ENCODE data around the gene SYMPK. TPM values are rescaled to one million over a fixed set of nuclear protein-coding genes. Genes with fewer than 3 reads are reported as not detected.
"Not testable (repeated sequence)": the region's sequence is repeated elsewhere in the genome, so short reads cannot be mapped to it uniquely, and the experiment has no call there.

The SYMPK gene
- polyA plus RNA-seq, 3 donors: 59.7 to 76.5 (median 70.1) TPM

DNA sequence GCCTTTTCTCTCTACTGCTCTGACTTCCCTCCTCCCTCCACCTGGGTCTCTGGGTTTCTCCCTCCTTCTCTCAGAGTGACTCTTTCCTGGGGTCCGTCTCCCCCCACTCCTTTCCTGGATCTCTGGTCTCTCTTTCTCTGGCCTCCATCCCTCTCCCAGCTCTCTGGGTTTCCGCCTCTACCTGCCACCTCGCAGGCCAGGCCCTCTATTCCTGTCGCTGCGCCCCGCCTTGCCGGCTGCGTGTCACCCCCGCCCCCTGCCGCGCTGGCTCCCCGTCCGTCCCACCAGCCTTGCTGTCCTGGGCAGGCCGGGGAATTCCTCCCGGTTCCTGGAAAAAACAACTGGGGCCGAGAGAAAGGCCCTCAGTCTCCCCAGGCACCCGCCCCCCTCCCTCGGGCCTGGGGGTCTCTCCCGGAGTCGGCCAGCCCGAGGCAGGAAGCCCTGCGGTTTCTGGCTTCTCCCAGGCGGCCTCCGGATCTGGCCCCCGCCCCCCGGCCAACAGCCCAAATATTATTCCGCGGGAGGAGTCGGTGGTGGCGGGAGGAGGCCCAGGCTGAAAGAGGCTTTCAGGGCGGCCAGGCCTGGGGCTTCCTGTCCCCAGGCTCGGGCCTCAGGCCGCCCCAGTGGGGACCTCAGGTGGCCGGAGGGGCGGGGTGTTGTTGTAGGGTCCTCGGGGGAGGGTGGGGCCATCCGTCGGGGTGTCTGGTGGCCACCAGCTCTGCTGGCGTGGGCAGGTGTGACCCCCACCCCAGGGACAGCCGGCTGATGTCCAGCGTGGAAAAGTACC, 13.7 kb upstream of the SYMPK start:
- DNase-seq (ENCODE audit: extremely low read depth in 1 of 11, low read depth in 9 of 11, low spot score in 4 of 11): peak in 1 of 11 donors; percentile 43

DNA sequence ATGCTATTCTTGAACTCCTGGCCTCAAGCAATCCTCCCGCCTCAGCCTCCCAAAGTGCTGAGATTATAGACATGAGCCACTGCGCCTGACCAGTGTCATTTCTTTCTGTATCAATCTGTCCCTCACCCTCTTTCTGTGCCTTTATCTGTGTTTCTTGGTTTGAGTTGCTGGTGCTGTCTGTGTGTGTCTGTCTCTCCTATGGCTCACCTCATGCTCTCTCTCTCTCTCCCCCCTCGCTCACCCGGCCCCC, 13.1 kb upstream of the SYMPK start:
- DNase-seq (ENCODE audit: extremely low read depth in 1 of 11, low read depth in 9 of 11, low spot score in 4 of 11): no peak

DNA sequence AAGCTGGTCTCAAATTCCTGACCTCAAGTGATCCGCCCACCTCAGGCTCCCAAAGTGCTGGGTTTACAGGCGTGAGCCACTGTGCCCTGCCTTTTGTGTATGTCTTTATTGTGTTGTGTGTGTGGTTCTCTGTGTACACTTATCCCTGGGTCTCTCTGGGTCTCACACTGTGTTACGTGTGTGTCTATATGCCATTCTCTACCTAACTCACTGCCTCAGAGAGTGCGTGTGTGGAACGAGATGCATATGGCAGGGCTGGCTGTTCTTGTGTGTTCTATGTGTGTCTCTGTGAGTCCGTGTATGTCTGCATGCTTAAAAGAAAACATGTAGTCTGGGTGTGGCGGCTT, 11.6 kb upstream of the SYMPK start:
- DNase-seq (ENCODE audit: extremely low read depth in 1 of 11, low read depth in 9 of 11, low spot score in 4 of 11): no peak

DNA sequence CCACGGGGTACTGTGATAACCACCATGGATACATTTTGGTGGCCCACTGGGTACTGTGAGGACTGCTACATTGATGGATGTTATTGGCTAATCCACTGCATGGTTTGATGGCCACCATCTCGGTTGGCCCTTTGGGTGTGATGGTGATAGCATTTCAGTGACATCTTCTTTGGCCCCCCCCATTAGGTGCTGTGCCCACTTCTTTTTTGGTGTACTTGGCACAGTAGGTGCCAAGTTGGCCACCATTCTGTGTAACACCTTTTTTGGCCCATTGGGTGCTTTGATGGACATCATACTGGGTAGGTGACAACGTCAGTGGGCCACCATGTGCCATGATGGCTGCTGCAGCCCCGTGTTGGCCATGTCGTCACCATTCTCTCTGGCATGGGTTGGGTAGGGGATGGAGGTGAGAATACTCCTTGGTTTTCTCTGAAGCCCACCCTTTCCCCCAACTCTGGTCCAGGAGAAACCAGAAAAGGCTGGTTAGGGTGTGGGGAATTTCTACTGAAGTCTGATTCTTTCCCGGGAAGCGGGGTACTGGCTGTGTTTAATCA, 10.3 kb upstream of the SYMPK start:
- no peak for DNase-seq (ENCODE audit: extremely low read depth in 1 of 11, low read depth in 9 of 11, low spot score in 4 of 11)

DNA sequence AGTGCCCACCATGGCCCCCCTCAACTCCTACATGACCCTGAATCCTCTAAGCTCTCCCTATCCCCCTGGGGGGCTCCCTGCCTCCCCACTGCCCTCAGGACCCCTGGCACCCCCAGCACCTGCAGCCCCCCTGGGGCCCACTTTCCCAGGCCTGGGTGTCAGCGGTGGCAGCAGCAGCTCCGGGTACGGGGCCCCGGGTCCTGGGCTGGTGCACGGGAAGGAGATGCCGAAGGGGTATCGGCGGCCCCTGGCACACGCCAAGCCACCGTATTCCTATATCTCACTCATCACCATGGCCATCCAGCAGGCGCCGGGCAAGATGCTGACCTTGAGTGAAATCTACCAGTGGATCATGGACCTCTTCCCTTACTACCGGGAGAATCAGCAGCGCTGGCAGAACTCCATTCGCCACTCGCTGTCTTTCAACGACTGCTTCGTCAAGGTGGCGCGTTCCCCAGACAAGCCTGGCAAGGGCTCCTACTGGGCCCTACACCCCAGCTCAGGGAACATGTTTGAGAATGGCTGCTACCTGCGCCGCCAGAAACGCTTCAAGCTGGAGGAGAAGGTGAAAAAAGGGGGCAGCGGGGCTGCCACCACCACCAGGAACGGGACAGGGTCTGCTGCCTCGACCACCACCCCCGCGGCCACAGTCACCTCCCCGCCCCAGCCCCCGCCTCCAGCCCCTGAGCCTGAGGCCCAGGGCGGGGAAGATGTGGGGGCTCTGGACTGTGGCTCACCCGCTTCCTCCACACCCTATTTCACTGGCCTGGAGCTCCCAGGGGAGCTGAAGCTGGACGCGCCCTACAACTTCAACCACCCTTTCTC, 9.4 kb upstream of the SYMPK start:
- no peak for DNase-seq (ENCODE audit: extremely low read depth in 1 of 11, low read depth in 9 of 11, low spot score in 4 of 11)

DNA sequence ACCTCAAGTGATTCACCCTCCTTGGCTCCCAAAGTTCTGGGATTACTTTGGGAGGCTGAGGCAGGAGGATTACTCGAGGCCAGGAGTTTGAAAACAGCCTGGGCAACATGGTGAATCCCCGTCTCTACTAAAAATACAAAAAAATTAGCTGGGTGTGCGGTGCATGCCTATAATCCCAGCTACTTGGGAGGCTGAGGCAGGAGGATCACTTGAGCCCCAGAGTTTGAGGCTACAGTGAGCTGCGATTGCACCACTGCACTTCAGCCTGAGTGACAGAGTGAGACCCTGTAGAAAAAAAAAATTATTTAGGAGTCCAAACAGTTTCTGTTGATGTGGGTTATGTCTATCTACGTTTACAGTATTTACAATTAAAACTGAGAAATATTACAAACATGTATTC, 7.9 kb upstream of the SYMPK start:
- no peak for DNase-seq (ENCODE audit: extremely low read depth in 1 of 11, low read depth in 9 of 11, low spot score in 4 of 11)

DNA sequence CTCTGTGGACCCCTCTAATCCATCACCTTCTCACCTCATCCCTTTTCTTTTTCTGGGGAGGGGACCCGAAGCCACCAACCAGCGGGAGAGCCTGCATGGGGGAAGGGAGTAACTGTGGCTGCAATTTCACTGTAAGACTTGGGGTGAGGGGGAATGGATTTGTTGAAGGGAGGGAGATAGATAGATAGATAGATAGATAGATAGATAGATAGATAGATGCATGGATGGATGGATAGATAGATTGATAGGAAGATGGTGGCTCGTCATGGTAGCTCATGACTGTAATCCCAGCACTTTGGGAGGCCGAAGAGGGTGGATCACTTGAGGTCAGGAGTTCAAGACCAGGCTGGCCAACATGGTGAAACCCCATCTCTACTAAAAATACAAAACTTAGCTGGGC, 4.3 kb upstream of the SYMPK start:
- not testable (repeated sequence) for DNase-seq (ENCODE audit: extremely low read depth in 1 of 11, low read depth in 9 of 11, low spot score in 4 of 11)

DNA sequence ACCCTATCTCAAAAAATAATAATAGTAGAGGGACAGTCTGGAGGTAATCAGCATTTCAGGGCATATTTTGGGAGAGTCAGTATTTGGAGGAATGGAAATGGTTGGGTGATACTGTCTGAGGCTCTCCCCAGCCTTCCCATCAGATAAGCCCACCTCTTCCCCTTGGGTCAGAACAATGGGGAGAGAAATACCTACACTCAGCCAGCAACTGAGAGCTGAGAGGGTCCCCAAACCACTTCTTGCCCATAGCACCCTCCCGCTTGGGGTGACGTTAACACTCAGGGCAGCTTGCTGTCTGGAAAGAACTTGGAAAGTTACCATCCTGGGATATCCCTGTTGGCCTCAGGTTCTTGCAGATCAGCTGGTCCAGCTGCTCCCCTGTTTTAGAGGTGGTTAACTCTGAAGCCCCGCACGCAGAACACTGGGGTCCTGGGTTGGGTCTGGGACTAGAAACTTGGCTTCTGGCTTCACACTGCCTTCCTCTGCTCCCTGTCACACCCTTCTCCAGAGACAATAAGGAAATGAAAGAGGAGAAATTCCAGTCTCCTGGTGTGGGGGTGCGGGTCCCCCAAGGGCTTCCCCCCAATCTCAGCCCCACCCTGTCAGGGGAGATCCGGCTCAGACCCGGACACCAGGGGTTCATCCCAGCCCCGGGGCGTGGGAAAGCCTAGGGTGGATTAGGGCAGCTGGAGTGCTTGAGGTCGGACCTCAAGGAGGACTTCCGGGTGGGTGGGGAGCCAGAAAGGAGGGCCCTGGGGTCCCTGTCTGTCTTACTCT, 3.6 kb upstream of the SYMPK start:
- no peak for DNase-seq (ENCODE audit: extremely low read depth in 1 of 11, low read depth in 9 of 11, low spot score in 4 of 11)

DNA sequence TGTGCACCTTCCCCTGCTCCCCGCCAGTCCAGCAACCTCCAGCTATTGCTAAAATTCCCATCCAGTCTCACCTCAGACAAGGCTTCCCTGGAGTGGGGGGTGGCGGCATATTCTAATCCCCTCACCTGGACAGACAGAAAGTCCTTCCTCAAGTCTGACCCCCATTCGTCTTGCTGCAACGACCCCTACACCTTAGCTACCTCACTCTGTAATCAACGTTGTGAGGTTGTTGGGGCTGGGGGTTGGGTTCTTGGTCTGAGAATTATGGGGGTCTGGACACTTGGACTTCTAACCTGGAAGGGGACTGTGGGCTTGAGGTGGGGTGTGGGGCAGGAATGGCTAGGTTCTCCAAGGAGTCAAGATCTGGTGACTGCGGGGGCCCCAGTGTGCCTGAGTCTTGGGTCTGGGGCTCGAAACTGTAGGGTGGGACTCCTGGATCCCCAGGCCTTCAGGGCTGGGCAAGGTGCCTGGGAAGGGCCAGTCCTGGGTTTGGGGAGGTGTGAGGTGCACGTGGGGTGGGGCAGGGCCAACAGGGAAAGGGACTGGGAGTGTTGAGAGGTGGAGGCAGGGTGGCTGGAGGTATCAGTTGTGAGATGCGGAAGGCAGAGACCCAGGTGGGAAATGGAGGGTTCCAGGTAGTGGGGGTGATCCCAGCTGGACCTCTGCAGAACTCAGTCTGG, 2.5 kb upstream of the SYMPK start:
- DNase-seq (ENCODE audit: extremely low read depth in 1 of 11, low read depth in 9 of 11, low spot score in 4 of 11): no peak

DNA sequence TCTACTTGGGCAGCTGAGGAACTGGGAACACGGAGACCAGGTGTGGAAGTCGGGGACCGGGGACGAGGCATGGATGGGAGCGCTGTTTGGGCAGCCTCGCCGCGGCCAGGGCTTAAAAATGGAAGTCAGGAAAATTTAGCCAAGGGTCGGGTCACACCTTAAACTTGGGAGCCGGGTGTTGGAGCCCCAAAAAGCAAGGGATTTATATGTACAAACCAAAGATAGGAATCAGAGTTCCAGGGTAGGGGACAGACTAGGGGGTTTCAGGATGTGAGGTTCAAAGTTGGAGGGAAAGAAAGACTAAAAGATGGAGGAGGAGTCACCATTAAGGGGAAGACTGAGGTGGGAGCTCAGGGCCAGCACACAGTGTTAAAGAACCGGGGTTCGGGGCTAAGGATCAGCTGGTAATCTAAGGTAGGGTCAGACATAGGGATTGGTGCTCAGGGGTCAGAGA, 1.7 kb upstream of the SYMPK start:
- no peak for DNase-seq (ENCODE audit: extremely low read depth in 1 of 11, low read depth in 9 of 11, low spot score in 4 of 11)

DNA sequence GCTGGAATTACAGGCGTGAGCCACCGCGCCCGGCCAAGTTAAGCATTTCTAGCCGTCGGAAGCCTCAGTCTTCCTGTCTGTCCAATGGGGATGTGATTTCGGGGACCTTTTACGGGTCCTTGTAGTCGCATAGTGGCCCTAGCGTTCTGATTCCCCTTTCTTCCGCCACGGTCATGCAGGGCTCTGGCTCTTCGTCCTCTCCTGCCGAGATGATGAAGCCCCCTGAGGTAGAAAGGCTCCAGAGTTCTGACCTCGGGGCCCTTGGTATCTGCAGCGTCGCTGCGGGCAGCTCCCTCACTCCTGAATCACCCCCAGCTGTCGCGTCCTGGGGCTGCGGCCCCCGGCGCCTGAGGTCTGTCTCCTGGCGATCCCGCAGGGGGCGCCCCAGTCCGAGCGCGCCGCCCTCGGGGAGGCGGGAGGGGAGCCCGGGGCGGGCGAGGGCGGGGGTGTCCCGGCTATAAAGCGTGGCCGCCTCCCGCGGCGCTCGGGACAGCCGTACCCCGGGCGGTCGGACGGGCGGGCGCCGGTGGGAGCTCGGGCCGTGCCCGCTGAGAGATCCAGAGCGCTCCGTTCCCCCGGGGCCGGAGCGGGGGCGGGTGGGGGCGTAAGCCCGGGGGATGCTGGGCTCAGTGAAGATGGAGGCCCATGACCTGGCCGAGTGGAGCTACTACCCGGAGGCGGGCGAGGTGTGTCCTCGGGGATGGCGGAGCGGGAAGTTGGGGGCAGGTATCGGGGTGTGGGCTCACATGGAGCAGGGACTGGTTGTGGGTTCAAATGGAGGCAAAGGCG, 1.1 kb upstream of the SYMPK start, which contains the start of gene FOXA3:
FOXA3 (plus strand) TSS at position 487 of the 789 bp plus-strand sequence; CDS start at position 618, 131 bp downstream.
- DNase-seq (ENCODE audit: extremely low read depth in 1 of 11, low read depth in 9 of 11, low spot score in 4 of 11): no peak

DNA sequence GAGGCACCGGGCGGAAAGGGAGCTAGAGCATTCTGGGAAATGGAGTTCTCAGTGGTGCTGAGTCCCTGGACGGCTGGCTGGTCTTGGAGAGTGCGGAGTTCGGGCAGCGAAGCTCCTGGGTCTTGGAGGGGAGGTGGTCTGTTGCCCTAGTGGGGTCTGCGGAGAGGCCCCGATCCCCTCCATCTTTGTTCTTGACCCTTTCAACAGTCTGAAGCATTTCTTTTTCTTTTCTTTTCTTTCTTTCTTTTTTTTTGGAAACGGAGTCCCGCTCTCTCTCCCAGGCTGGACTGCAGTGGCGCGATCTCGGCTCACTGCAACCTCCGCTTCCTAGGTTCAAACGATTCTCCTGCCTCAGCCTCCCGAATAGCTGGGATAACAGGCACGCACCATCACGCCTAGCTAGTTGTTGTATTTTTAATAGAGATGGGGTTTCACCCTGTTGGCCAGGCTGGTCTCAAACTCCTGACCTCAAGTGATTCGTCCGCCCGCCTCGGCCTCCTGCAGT, 440 bp upstream of the SYMPK start:
- DNase-seq (ENCODE audit: extremely low read depth in 1 of 11, low read depth in 9 of 11, low spot score in 4 of 11): no peak

DNA sequence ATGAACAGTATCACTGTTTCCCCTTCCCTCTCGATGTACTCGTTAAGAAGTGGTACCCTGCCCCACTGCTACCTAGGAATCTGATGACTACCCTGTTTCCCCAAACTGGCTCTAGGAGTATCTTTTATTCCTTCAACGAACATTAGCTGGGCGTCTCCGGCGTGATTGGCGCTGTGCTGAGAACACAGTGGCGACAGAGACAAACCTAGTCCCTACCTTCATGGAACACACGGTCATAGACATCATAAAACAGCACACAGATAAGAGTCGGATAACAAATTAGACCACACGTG, 730 bp downstream of the SYMPK start:
- no peak for DNase-seq (ENCODE audit: extremely low read depth in 1 of 11, low read depth in 9 of 11, low spot score in 4 of 11)

DNA sequence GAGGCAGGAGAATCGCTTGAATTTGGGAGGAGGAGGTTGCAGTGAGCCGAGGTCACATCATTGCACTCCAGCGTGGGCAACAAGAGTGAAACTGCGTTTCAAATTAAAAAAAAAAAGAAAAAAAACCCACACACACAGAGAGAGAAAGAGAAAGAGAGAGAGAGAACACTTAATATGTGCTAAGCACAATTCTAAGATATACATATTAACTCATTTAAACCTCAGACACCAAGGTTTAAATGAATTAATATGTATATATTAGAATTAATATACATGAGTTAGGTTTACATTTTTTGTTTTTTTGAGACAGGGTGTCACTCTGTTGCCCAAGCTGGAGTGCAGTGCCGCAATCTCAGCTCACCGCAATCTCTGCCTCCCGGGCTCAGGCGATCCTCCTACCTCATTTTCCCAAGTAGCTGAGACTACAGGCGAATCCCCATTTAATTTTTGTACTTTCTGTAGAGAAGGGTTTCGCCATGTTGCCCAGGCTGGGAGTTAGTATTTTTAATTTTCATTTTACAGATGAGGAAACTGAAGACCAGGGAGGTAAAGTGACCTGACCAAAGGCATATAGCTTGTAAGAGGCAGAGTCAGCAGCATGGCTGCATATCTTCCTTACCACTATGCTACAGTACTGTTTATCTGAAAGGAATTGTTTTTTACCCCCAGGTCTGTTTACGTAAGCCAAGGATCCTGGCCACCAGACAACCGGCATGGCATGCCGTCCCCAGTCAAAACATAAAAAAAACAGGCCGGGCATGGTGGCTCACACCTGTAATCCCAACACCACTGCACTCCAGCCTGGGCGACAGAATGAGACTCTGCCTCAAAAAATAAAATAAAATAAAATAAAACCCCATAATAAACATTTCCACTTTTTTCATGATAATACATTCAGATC, 2.3 kb downstream of the SYMPK start:
- DNase-seq (ENCODE audit: extremely low read depth in 1 of 11, low read depth in 9 of 11, low spot score in 4 of 11): no peak

DNA sequence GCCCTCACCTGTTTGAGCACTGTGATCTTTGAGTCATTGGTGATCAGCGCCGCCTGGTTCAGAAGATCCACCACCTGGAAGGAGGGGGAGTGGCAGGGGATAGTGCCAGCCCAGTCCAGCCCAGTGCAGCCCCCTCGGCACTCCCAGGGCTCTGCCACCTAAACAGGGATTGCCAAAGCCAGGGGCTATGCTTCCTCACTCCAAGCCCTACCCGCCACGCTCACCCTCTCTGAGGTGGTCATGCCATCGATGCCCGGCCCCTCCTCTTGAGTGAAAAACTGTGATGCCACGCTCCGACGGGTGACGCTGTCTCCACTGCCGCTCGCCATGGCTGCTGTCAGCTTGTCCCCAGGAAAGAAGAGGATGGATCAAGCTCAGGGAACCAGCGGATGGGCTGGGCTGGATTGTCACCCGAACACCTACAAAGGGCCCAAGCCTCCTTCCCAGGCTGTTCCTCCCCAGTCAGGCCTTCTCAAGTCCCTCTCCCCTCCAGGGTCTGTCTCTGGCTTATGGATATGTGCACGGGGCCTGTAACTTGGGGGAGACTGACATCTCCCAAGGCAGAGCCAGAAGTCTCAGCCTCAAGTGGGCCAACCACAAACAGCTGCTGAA, 8.7 kb downstream of the SYMPK start:
- no peak for DNase-seq (ENCODE audit: extremely low read depth in 1 of 11, low read depth in 9 of 11, low spot score in 4 of 11)

DNA sequence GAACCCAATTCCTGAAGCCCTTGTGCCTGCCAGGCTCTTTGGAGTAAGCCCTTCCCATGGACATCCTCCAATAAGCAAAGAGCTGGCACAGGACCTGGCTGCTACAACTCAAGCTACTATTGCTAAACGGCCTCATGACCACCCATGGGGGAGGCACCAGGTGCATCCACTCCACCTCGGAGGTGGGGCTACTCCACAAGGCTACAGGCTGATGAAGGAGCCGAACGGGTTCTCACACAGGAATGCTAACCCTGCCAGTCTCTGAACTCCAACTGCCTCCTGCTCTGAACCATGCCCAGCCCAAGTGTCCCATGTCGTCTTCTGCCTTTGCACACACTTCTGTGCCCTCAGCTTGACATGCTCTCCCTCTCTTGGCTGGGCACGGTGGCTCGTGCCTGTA, 10.0 kb downstream of the SYMPK start:
- no peak for DNase-seq (ENCODE audit: extremely low read depth in 1 of 11, low read depth in 9 of 11, low spot score in 4 of 11)

DNA sequence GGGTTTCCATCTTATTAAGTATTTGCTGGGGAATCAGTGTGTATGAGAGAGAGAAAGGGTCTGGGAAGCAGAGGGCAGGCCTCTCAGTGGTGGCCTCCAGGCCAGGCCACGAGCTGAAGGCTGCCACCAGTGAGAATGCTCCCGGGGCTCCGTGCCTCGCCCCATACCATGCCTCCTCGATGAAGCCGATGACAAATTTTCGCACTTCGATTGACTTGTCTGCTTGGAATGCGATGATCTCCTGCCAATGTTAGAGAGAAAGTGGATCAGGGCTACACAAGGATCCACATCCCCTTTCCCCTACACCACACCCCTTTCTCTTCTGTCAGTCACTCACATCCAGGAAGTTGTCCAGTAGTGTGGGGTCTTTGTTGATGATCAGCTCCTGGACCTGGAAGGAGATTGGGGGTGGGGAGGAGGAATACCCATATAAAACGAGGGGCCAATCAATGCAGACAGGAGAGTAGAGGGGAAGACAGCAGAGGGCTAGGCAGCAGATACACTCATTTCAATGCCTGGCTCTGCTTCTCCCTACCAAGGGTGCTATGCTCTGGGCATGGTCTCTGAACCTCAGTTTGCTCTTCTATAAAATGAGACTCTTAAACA, 10.7 kb downstream of the SYMPK start:
- DNase-seq (ENCODE audit: extremely low read depth in 1 of 11, low read depth in 9 of 11, low spot score in 4 of 11): no peak
